GM18873 (cell line): Measurements from ENCODE around the gene GJB5.
"Not testable (repeated sequence)": the region's sequence is repeated elsewhere in the genome, so short reads cannot be mapped to it uniquely, and the experiment has no call there.

Source experiments
- ATAC-seq: cut with Tn5 transposase; IDR thresholded peaks from one replicate; pipeline ENCODE4 v1.9.1; 2021; ENCODE audit warnings: mild to moderate bottlenecking, moderate library complexity, moderate number of reproducible peaks; ENCODE audit not compliant: unreplicated experiment, low FRiP score

The GJB5 gene

DNA sequence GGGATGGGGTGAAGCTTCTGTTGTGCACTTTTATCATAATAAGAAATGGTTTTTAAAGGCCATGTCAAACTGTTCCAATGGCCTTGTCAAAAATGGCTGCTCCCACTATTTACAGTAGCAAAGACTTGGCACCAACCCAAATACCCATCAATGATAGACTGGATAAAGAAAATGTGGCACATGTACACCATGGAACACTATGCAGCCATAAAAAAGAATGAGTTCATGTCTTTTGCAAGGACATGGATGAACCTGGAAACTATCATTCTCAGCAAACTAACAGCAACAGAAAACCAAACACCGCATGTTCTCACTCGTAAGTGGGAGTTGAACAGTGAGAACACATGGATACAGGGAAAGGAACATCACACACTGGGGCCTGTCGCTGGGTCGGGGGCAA lies 18.3 kb downstream of the GJB5 start:
- ATAC-seq = not testable (repeated sequence)

DNA sequence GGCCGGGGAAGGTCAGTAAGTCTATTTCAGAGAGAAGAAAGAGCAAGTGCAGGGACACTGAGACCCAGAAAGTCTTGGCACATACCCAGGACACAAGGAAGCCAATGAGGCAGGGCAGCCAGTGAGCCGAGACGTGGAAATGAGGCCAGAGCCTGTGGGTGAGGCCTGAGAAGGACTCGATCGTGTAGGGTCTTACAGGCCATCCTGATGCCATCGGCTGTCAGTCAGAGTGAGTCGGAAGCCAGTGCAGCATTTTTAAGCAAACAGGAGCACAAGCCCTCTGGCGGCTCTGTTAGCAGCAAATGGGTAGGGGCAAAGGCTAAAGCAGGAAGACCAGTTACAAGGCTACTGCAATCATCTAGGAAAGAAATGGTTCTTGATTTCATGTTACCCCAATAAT lies 20.1 kb downstream of the GJB5 start:
- ATAC-seq = no peak

GRCh38 chr1:34776911-34777310 lies 22.1 kb downstream of the GJB5 start:
- no peak for ATAC-seq

GRCh38 chr1:34777519-34778321 lies 22.9 kb downstream of the GJB5 start:
- no peak for ATAC-seq

- no peak for ATAC-seq
Measured at GRCh38 chr1:34778381-34778780, 23.5 kb downstream of the GJB5 start.

- ATAC-seq = no peak
Measured at GRCh38 chr1:34779005-34779404, 24.2 kb downstream of the GJB5 start.

DNA sequence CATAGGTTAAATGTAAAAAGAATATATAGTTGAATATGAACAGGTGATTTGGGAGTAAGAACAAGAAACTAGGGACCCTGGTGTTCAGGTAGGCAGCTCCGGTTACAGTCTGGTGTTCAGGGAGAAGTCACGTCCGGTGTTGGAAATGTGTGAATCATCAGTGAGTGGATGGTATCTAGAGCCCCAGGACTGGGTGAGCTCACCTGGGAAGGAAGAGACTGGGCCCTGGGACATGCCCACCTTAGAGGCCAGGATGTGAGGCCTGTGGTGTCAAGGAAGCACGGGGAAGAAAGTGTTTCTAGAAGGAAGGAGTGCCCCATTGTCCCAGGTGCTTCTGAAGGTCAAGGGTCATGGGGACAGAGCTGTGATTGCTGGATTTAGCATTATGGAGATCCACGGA lies 24.7 kb downstream of the GJB5 start:
- no peak for ATAC-seq

GRCh38 chr1:34779962-34780361 lies 25.1 kb downstream of the GJB5 start:
- ATAC-seq = no peak

GRCh38 chr1:34780528-34780927 lies 25.7 kb downstream of the GJB5 start:
- no peak for ATAC-seq

- no peak for ATAC-seq
Measured at GRCh38 chr1:34781071-34781843, 26.4 kb downstream of the GJB5 start, which contains the start of gene GJB3. Gene GJB3, plus strand, starts transcription at chr1:34781214. Its CDS starts 3,549 bp downstream, at chr1:34784763.

- ATAC-seq = no peak
Measured at GRCh38 chr1:34781844-34782391, 27.1 kb downstream of the GJB5 start.

DNA sequence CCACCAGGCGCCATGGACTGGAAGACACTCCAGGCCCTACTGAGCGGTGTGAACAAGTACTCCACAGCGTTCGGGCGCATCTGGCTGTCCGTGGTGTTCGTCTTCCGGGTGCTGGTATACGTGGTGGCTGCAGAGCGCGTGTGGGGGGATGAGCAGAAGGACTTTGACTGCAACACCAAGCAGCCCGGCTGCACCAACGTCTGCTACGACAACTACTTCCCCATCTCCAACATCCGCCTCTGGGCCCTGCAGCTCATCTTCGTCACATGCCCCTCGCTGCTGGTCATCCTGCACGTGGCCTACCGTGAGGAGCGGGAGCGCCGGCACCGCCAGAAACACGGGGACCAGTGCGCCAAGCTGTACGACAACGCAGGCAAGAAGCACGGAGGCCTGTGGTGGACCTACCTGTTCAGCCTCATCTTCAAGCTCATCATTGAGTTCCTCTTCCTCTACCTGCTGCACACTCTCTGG lies 29.9 kb downstream of the GJB5 start:
- no peak for ATAC-seq

- ATAC-seq = no peak
Measured at GRCh38 chr1:34785231-34785874, 30.5 kb downstream of the GJB5 start.

- no peak for ATAC-seq
Measured at GRCh38 chr1:34785875-34786470, 31.1 kb downstream of the GJB5 start.

DNA sequence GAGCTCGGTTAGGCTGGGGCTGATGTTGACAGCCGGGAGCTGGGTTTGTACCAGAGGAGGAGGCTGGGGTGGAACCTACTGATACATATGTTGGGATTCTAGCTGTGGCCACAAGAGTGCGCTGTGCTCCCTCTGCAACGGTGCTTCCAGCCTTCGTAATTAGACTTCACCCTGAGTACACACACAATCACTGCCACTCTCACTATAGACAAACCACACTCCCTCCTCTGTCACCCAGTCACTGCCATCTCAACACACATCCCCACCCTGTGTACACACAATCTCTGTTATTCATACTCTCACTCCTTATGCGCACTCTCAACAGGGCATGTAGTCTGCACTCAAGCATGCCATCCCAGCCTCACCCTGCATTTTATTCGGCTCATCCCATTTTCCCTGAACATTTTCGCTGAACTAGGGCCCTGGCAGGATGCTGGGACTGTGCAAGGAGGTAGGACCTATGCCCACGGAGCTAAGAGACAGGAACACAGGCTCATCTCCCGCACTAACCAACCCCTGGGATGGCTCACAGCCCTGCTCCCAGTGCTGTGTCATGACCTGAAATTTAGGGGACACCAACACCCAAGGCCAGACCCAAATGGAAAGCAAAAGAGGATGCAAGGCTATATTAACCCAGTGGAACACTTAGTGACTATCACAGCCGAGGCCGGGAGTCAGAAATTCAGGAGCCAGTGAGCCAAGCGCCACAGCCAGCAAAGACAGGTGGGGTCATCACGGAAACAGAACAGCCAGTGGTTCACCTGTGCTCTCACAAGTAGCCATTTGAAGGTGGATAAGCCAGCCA lies 31.9 kb downstream of the GJB5 start:
- ATAC-seq = no peak

- no peak for ATAC-seq
Measured at GRCh38 chr1:34787461-34788420, 32.9 kb downstream of the GJB5 start.

- no peak for ATAC-seq
Measured at GRCh38 chr1:34790985-34791384, 36.1 kb downstream of the GJB5 start.

DNA sequence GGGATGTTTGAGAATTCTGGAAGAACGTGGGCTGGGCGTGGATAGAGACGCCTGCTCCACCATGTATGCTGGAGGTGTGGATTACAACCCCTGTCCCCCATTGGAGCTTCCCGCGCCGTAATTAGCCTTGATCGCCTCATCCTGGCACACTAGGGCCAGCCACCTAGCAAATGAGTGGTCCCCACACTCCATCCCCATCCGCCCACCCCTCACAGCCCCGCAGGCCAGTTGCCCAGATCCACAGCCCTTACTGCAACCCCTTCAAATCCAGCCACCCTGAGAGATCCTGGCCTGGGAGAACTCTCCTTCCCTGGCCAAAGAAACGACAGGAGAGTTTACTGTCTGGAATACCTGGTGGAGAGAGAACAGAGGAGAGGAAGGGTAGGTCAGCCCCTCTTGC lies 37.6 kb downstream of the GJB5 start:
- no peak for ATAC-seq
